IPS-15b (cell line): ENCODE results near the gene CCDC91.

Experiments used
- H3K27me3 ChIP-seq: one replicate; pipeline ENCODE4 v1.6.1; 2013; ENCODE audit warnings: low read length; ENCODE audit not compliant: control insufficient read depth, insufficient read depth
- H3K36me3 ChIP-seq: one replicate; pipeline ENCODE4 v1.6.1; 2013; ENCODE audit warnings: low read length; ENCODE audit not compliant: control insufficient read depth, insufficient read depth
- H3K4me1 ChIP-seq: one replicate; pipeline ENCODE4 v1.6.1; 2013; ENCODE audit warnings: mild to moderate bottlenecking, low read length; ENCODE audit not compliant: control insufficient read depth, insufficient read depth
- H3K4me3 ChIP-seq: one replicate; pipeline ENCODE4 v1.5.1; 2013; ENCODE audit warnings: low read depth, low read length
- H3K9ac ChIP-seq: one replicate; pipeline ENCODE4 v1.6.1; 2013; ENCODE audit warnings: low read depth, mild to moderate bottlenecking, low read length
- H3K9me3 ChIP-seq: one replicate; pipeline ENCODE4 v1.6.1; 2013; ENCODE audit warnings: mild to moderate bottlenecking, low read length; ENCODE audit not compliant: control insufficient read depth, insufficient read depth

CCDC91 gene

GRCh38 chr12:28484156-28484555 lies 293.9 kb downstream of the CCDC91 start:
- Histone ChIP-seq H3K9ac (no peak overlapping the region), H3K27me3 (no peaks in the 10 kb centered on the region), H3K9me3 (no peaks in the 10 kb centered on the region), H3K36me3 (no peaks in the 10 kb centered on the region), H3K4me3 (no peak overlapping the region), H3K4me1 (no peaks in the 10 kb centered on the region)

- Histone ChIP-seq H3K36me3 (no peaks in the 10 kb centered on the region), H3K9ac (no peak overlapping the region), H3K4me3 (no peak overlapping the region), H3K27me3 (no peaks in the 10 kb centered on the region), H3K9me3 (no peaks in the 10 kb centered on the region), H3K4me1 (no peaks in the 10 kb centered on the region)
Measured at GRCh38 chr12:28486521-28486920, 296.3 kb downstream of the CCDC91 start.

GRCh38 chr12:28489246-28489645 lies 299.0 kb downstream of the CCDC91 start:
- Histone ChIP-seq H3K4me3 (no peak overlapping the region), H3K36me3 (no peaks in the 10 kb centered on the region), H3K27me3 (no peaks in the 10 kb centered on the region), H3K9ac (no peak overlapping the region), H3K4me1 (no peaks in the 10 kb centered on the region), H3K9me3 (no peaks in the 10 kb centered on the region)

GRCh38 chr12:28497889-28498411 lies 307.7 kb downstream of the CCDC91 start:
- no peaks in the 10 kb centered on the region for H3K36me3 ChIP-seq
- H3K4me3 ChIP-seq = no peak overlapping the region
- no peaks in the 10 kb centered on the region for H3K9me3 ChIP-seq
- H3K4me1 ChIP-seq = peaks cover 4% of the 10 kb centered on the region
- no peaks in the 10 kb centered on the region for H3K27me3 ChIP-seq
- H3K9ac ChIP-seq = no peak overlapping the region

GRCh38 chr12:28498850-28499249 lies 308.6 kb downstream of the CCDC91 start:
- Histone ChIP-seq H3K4me3 (no peak overlapping the region), H3K27me3 (no peaks in the 10 kb centered on the region), H3K9ac (no peak overlapping the region), H3K4me1 (peaks cover 4% of the 10 kb centered on the region), H3K36me3 (no peaks in the 10 kb centered on the region), H3K9me3 (no peaks in the 10 kb centered on the region)

GRCh38 chr12:28500373-28501024 lies 310.2 kb downstream of the CCDC91 start:
- peaks cover 4% of the 10 kb centered on the region for H3K4me1 ChIP-seq
- H3K36me3 ChIP-seq = no peaks in the 10 kb centered on the region
- no peaks in the 10 kb centered on the region for H3K9me3 ChIP-seq
- H3K27me3 ChIP-seq = no peaks in the 10 kb centered on the region
- H3K9ac ChIP-seq = no peak overlapping the region
- H3K4me3 ChIP-seq = no peak overlapping the region

GRCh38 chr12:28506271-28506670 lies 316.0 kb downstream of the CCDC91 start:
- Histone ChIP-seq H3K36me3 (no peaks in the 10 kb centered on the region), H3K27me3 (no peaks in the 10 kb centered on the region), H3K9me3 (no peaks in the 10 kb centered on the region), H3K9ac (no peak overlapping the region), H3K4me1 (peaks cover 5% of the 10 kb centered on the region), H3K4me3 (no peak overlapping the region)

GRCh38 chr12:28507033-28507432 lies 316.8 kb downstream of the CCDC91 start:
- Histone ChIP-seq H3K9ac (no peak overlapping the region), H3K9me3 (no peaks in the 10 kb centered on the region), H3K27me3 (no peaks in the 10 kb centered on the region), H3K4me1 (peaks cover 5% of the 10 kb centered on the region), H3K4me3 (no peak overlapping the region), H3K36me3 (no peaks in the 10 kb centered on the region)

GRCh38 chr12:28507867-28508266 lies 317.6 kb downstream of the CCDC91 start:
- Histone ChIP-seq H3K4me1 (peaks cover 5% of the 10 kb centered on the region), H3K9ac (no peak overlapping the region), H3K27me3 (no peaks in the 10 kb centered on the region), H3K36me3 (no peaks in the 10 kb centered on the region), H3K4me3 (no peak overlapping the region), H3K9me3 (no peaks in the 10 kb centered on the region)

GRCh38 chr12:28512406-28512805 lies 322.1 kb downstream of the CCDC91 start:
- H3K9me3 ChIP-seq = no peaks in the 10 kb centered on the region
- no peak overlapping the region for H3K4me3 ChIP-seq
- H3K9ac ChIP-seq = no peak overlapping the region
- no peaks in the 10 kb centered on the region for H3K36me3 ChIP-seq
- H3K27me3 ChIP-seq = no peaks in the 10 kb centered on the region
- H3K4me1 ChIP-seq = no peaks in the 10 kb centered on the region

GRCh38 chr12:28512876-28513275 lies 322.6 kb downstream of the CCDC91 start:
- Histone ChIP-seq H3K4me1 (no peaks in the 10 kb centered on the region), H3K9me3 (no peaks in the 10 kb centered on the region), H3K4me3 (no peak overlapping the region), H3K36me3 (no peaks in the 10 kb centered on the region), H3K9ac (no peak overlapping the region), H3K27me3 (no peaks in the 10 kb centered on the region)

- H3K9ac ChIP-seq = no peak overlapping the region
- no peaks in the 10 kb centered on the region for H3K9me3 ChIP-seq
- H3K4me1 ChIP-seq = no peaks in the 10 kb centered on the region
- no peaks in the 10 kb centered on the region for H3K36me3 ChIP-seq
- no peak overlapping the region for H3K4me3 ChIP-seq
- no peaks in the 10 kb centered on the region for H3K27me3 ChIP-seq
Measured at GRCh38 chr12:28513983-28514382, 323.7 kb downstream of the CCDC91 start.
